ENCODE results near the gene SMIM13. TPM values are rescaled to one million over a fixed set of nuclear protein-coding genes. Genes with fewer than 3 reads are reported as not detected.

The SMIM13 gene
- total and polyA plus RNA-seq, 2 of the 4 experiments (the other 2 are of a cell fraction), result 5.4 to 10.0 TPM

GRCh38 chr6:11128608-11129007 lies 35.0 kb downstream of the SMIM13 start:
- intact Hi-C loops (cut with micrococcal nuclease) (no loop called here), dilution Hi-C loops (cut with HindIII; ENCODE audit: low sequenced_read_pairs, unreplicated experiment) (no loop called here), in situ Hi-C loops (cut with MboI; ENCODE audit: low sequenced_read_pairs) (no loop called here)
- H3K14ac ChIP-seq (replicated peaks; ENCODE audit: low read depth, low read length), result no peak overlapping the region
- CTCF ChIA-PET, result interaction anchor here (0.6 kb wide), 1 partner anchor 141 kb away, joined by 3 read pairs; no protein-coding TSS in a partner anchor
- H3K4ac ChIP-seq (ENCODE audit: low read depth, low read length), result no peak overlapping the region
- H2AK5ac ChIP-seq (ENCODE audit: low read depth, low read length), result no peak overlapping the region
- H2BK120ac ChIP-seq (ENCODE audit: low read depth, low read length), result no peak overlapping the region
- peaks cover 23% of the 10 kb centered on the region for H4K20me1 ChIP-seq (ENCODE audit: insufficient read depth, low read length)
- POLR2A ChIA-PET (ENCODE audit: unreplicated experiment), result no interaction called here
- no peak overlapping the region for H2AFZ ChIP-seq (replicated peaks; ENCODE audit: low read length, poor library complexity)
- no peak overlapping the region for H3K9ac ChIP-seq (ENCODE audit: low read depth, low read length)
- no peak overlapping the region for H3K23ac ChIP-seq (ENCODE audit: low read depth, low read length)
- no peaks in the 10 kb centered on the region for H3K27me3 ChIP-seq (ENCODE audit: control insufficient read depth, insufficient read depth, low read length)
- ATAC-seq (ENCODE audit: low read depth) (no peak), DNase-seq (no peak)
- H3K4me1 ChIP-seq (ENCODE audit: control insufficient read depth, insufficient read depth, low read length), result no peaks in the 10 kb centered on the region
- no peak overlapping the region for H3K56ac ChIP-seq (ENCODE audit: extremely low read depth, insufficient read depth, low read length)
- WGBS, 2 experiments (ENCODE audit: extremely low coverage in 2 of 2, insufficient read length in 1 of 2), result no CpG with 5 or more reads among the region's 2 CpGs
- no peak overlapping the region for H4K5ac ChIP-seq (ENCODE audit: low read depth, low read length)
- TF ChIP-seq RFX5 (IDR thresholded peaks at IDR 0.05; ENCODE audit: low read depth, low read length), result no peak
- no TSS peak for BruUV-seq (replicated peaks)
- no peak overlapping the region for H2AK9ac ChIP-seq (replicated peaks; ENCODE audit: low read depth, low read length, poor library complexity)
- H2BK15ac ChIP-seq (ENCODE audit: low read depth, low read length), result no peak overlapping the region
- H4K91ac ChIP-seq (ENCODE audit: insufficient read depth, low read depth, low read length), result no peak overlapping the region
- H3K27ac ChIP-seq (ENCODE audit: insufficient read depth, low read length), result no peak overlapping the region
- H2BK5ac ChIP-seq (ENCODE audit: low read depth, low read length, poor library complexity, severe bottlenecking), result no peak overlapping the region
- H3K9me3 ChIP-seq (ENCODE audit: control insufficient read depth, insufficient read depth, low read length), result no peaks in the 10 kb centered on the region
- H3K79me1 ChIP-seq (ENCODE audit: low read depth in 1 of 2, low read length in 2 of 2), result peaks cover 28 to 59% of the 10 kb centered on the region in 2 experiments
- no peak overlapping the region for H3K4me3 ChIP-seq (ENCODE audit: insufficient read depth, low read depth, low read length)
- H3K18ac ChIP-seq (ENCODE audit: low read depth, low read length), result no peak overlapping the region
- no peak overlapping the region for H3K4me2 ChIP-seq (ENCODE audit: low read depth, low read length)
- H4K8ac ChIP-seq (ENCODE audit: low read depth in 2 of 2, low read length in 2 of 2), result no peak overlapping the region
- no peaks in the 10 kb centered on the region for H3K9me1 ChIP-seq (ENCODE audit: insufficient read depth, low read length)
- no peak overlapping the region for H2BK20ac ChIP-seq (ENCODE audit: low read depth, low read length)
- H3K36me3 ChIP-seq (ENCODE audit: control insufficient read depth, insufficient read depth, low read length), result no peaks in the 10 kb centered on the region
